Endodermal cell (in vitro differentiated cells): Measurements from ENCODE around the gene RPS6KB1. TPM values are rescaled to one million over a fixed set of nuclear protein-coding genes. Genes with fewer than 3 reads are reported as not detected.

Experiments
- DNase-seq: peaks from one replicate; pipeline ENCODE4 v3.0.0-alpha.2; 2017
- H3K27ac ChIP-seq: 2 replicates; pipeline ENCODE4 v1.5.1; 2013; ENCODE audit warnings: mild to moderate bottlenecking, low read depth, low read length, moderate library complexity
- H3K27me3 ChIP-seq: 2 replicates; pipeline ENCODE4 v1.6.1; 2013; ENCODE audit warnings: mild to moderate bottlenecking, low read length, moderate library complexity; ENCODE audit not compliant: insufficient read depth, control insufficient read depth, poor library complexity, severe bottlenecking
- H3K36me3 ChIP-seq: 2 replicates; pipeline ENCODE4 v1.7.0; 2013; ENCODE audit warnings: mild to moderate bottlenecking, low read length, moderate library complexity; ENCODE audit not compliant: control insufficient read depth, insufficient read depth
- H3K4me1 ChIP-seq: one replicate; pipeline ENCODE4 v1.7.0; 2013; ENCODE audit warnings: low read length; ENCODE audit not compliant: control insufficient read depth, insufficient read depth
- H3K4me3 ChIP-seq: 2 replicates; pipeline ENCODE4 v1.5.1; 2013; ENCODE audit warnings: mild to moderate bottlenecking, low read length, moderate library complexity
- H3K9ac ChIP-seq: 2 replicates; pipeline ENCODE4 v1.6.1; 2013; ENCODE audit warnings: mild to moderate bottlenecking, low read length, moderate library complexity; ENCODE audit not compliant: poor library complexity, severe bottlenecking; ENCODE audit errors: extremely low read depth
- H3K9me3 ChIP-seq: 2 replicates; pipeline ENCODE4 v1.6.1; 2013; ENCODE audit warnings: mild to moderate bottlenecking, low read length, moderate library complexity; ENCODE audit not compliant: control insufficient read depth
- H3K27ac Mint-ChIP-seq: 2 replicates; pipeline ENCODE4 v1.8.0; 2020; ENCODE audit warnings: mixed read lengths
- H3K27me3 Mint-ChIP-seq: 2 replicates; pipeline ENCODE4 v1.8.0; 2021; ENCODE audit warnings: mild to moderate bottlenecking, mixed read lengths; ENCODE audit not compliant: insufficient read depth
- H3K36me3 Mint-ChIP-seq: 2 replicates; pipeline ENCODE4 v1.8.0; 2020; ENCODE audit warnings: low read depth, mixed read lengths
- H3K4me1 Mint-ChIP-seq: 2 replicates; pipeline ENCODE4 v1.8.0; 2020; ENCODE audit warnings: mixed read lengths
- H3K4me3 Mint-ChIP-seq: 2 replicates; pipeline ENCODE4 v1.8.0; 2020; ENCODE audit warnings: mild to moderate bottlenecking, moderate library complexity, mixed read lengths
- H3K9me3 Mint-ChIP-seq: 2 replicates; pipeline ENCODE4 v1.8.0; 2020; ENCODE audit warnings: mild to moderate bottlenecking, mixed read lengths
- CTCF ChIP-seq: fragments of 200-600 bp; sonication (generic); conservative IDR thresholded peaks from 2 replicates; pipeline ENCODE4 v1.5.0; 2021; ENCODE audit warnings: antibody characterized with exemption, mild to moderate bottlenecking
- WGBS, 2 experiments: methylation state at CpG; one replicate each; pipeline versions ENCODE4 v1.1.5 to v1.1.7; 2013; ENCODE audit warnings: missing lambda C conversion rate in 2 of 2, mixed read lengths in 1 of 2; ENCODE audit not compliant: insufficient coverage in 1 of 2, insufficient read length in 1 of 2; 5-methylcytosine and 5-hydroxymethylcytosine counted together
- long read RNA-seq, 4 experiments: library from polyadenylated mRNA in 2 of 4; library from RNA in 1 of 4; library from capped mRNA in 1 of 4; stranded (forward) in 3 of 4; unstranded in 1 of 4; transcript quantifications; one replicate each; pipeline ENCODE4 v2.0.0, GENCODE V29; 2020 to 2021; ENCODE audit warnings: inconsistent platforms in 1 of 4
- polyA plus RNA-seq, 2 experiments: library from polyadenylated mRNA; stranded (reverse); fragments of 50-300 nt; gene quantifications; one replicate each; pipeline ENCODE4 v1.2.3, GENCODE V29; 2013
- total RNA-seq, 2 donors: library from RNA; stranded (reverse); fragmentation: NEBNext Ultra II Directional in 1 of 2; extraction: Animal tissue kit (Norgen Biotek cat#: 25700) in 1 of 2; gene quantifications; 2 replicates in 1 of 2; 3 replicates in 1 of 2; pipeline ENCODE4 v1.2.1, GENCODE V29; 2021

The RPS6KB1 gene
- total RNA-seq: 10 to 100 TPM; 22.3 to 31.5 TPM
- polyA plus RNA-seq (2013, experiment 1 of 2): 22.9 TPM
- 21.7 TPM for polyA plus RNA-seq (2013, experiment 2 of 2)
- long read RNA-seq, experiment 1, full-length matches to known transcripts: 2 of 7 reads
- long read RNA-seq, experiment 1, partial matches to known transcripts: 0 of 7 reads
- long read RNA-seq, experiment 1, other reads (novel, unspliced or antisense): 5 of 7 reads
- long read RNA-seq, experiment 2, full-length matches to known transcripts: 37 of 42 reads
- long read RNA-seq, experiment 2, partial matches to known transcripts: 1 of 42 reads
- long read RNA-seq, experiment 2, other reads (novel, unspliced or antisense): 4 of 42 reads
- long read RNA-seq, experiment 3, full-length matches to known transcripts: 50 of 63 reads
- long read RNA-seq, experiment 3, partial matches to known transcripts: 1 of 63 reads
- long read RNA-seq, experiment 3, other reads (novel, unspliced or antisense): 12 of 63 reads
- long read RNA-seq, experiment 4, full-length matches to known transcripts: 5 of 12 reads
- long read RNA-seq, experiment 4, partial matches to known transcripts: 4 of 12 reads
- long read RNA-seq, experiment 4, other reads (novel, unspliced or antisense): 3 of 12 reads

- Histone ChIP-seq H3K4me3 (peak within 1 kb of the TSS; percentile 89), H3K9ac (peak within 1 kb of the TSS; percentile 70), H3K9me3 (no peaks in the 10 kb centered on the region), H3K27me3 (no peaks in the 10 kb centered on the region), H3K4me1 (no peaks in the 10 kb centered on the region), H3K27ac (peak within 1 kb of the TSS; percentile 39), H3K36me3 (peaks cover 6% of the 10 kb centered on the region)
- TF ChIP-seq CTCF: no peak
- Mint-ChIP-seq H3K4me1 (peaks cover 9% of the 10 kb centered on the region), H3K9me3 (no peaks in the 10 kb centered on the region), H3K27me3 (no peaks in the 10 kb centered on the region), H3K27ac (peak within 1 kb of the TSS; percentile 93), H3K36me3 (peaks cover 14% of the 10 kb centered on the region), H3K4me3 (peak within 1 kb of the TSS; percentile 93)
- WGBS, 2 experiments: 0% methylated on average over 32 to 60 of the region's 61 CpGs
- peak; percentile 100 for DNase-seq
These were observed at the start of gene RPS6KB1, which contains the start of gene TUBD1 for GRCh38 chr17:59892924-59893675. RPS6KB1 (plus strand) TSS chr17:59893121; CDS start chr17:59893185, 64 bp downstream. TUBD1 (minus strand) TSS chr17:59892943; CDS start chr17:59891002, 1,941 bp downstream.

DNA sequence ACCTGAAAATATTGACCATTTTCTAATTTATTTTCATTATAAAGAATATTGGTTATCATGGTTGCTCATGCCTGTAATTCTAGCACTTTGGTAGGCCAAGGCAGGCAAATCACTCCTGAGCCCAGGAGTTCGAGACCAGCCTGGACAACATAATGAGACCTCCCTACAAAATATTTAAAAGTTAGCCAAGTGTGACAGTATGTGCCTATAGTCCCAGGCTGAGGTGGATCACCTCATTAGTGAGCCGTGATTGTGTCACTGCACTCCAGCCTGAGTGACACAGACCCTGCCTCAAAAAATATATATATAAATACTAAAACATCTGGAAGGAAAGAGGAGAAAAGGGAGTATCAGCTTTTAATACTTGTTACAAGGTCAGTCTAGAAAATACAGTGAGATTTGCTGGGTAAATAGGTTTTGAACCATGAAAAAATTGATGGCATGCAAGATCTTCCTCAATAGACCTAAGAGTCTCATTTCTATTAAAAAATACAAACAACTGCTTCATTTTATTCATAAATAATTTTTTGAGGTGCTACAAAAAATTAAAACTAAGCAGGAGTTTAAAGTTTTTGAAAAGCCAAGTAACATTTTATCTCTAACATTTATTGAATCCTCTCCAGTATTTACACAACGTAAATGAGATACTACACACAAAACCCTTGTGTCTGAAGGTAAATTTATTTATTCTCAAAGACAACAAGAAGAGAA lies 47.9 kb upstream of the RPS6KB1 start:
- H3K27ac ChIP-seq: no peak overlapping the region
- no peaks in the 10 kb centered on the region for H3K4me1 ChIP-seq
- Mint-ChIP-seq H3K27me3 (no peaks in the 10 kb centered on the region), H3K4me3 (no peak overlapping the region), H3K4me1 (peaks cover 34% of the 10 kb centered on the region), H3K27ac (peak overlapping the region; percentile 13), H3K9me3 (no peaks in the 10 kb centered on the region), H3K36me3 (peaks cover 23% of the 10 kb centered on the region)
- no peak for TF ChIP-seq CTCF
- H3K36me3 ChIP-seq: peaks cover 16% of the 10 kb centered on the region
- H3K27me3 ChIP-seq: no peaks in the 10 kb centered on the region
- WGBS, 2 experiments: 95 to 100% methylated on average over 2 to 3 of the region's 3 CpGs
- H3K9me3 ChIP-seq: no peaks in the 10 kb centered on the region
- DNase-seq: no peak
- no peak overlapping the region for H3K9ac ChIP-seq
- no peak overlapping the region for H3K4me3 ChIP-seq
